IPS DF 4.7 (cell line): Measurements from ENCODE around the gene PSMA3.

Experiments
- DNase-seq: peaks from one replicate; pipeline ENCODE4 v3.0.0-alpha.2; 2013; ENCODE audit warnings: low spot score; ENCODE audit errors: extremely low read depth

PSMA3 gene

GRCh38 chr14:58270628-58271027 lies 26.0 kb downstream of the PSMA3 start:
- no peak for DNase-seq

- DNase-seq, result no peak
Observed at GRCh38 chr14:58272588-58273372, 28.1 kb downstream of the PSMA3 start.

- DNase-seq, result no peak
Observed at GRCh38 chr14:58274881-58275280, 30.2 kb downstream of the PSMA3 start.

- DNase-seq, result no peak
Observed at GRCh38 chr14:58275527-58276190, 31.0 kb downstream of the PSMA3 start.

- no peak for DNase-seq
Observed at GRCh38 chr14:58276208-58276607, 31.6 kb downstream of the PSMA3 start.

GRCh38 chr14:58278177-58278576 lies 33.5 kb downstream of the PSMA3 start:
- no peak for DNase-seq

GRCh38 chr14:58280954-58281787 lies 36.5 kb downstream of the PSMA3 start:
- no peak for DNase-seq

GRCh38 chr14:58281969-58282368 lies 37.3 kb downstream of the PSMA3 start:
- no peak for DNase-seq

GRCh38 chr14:58282925-58283593 lies 38.4 kb downstream of the PSMA3 start:
- DNase-seq, result no peak

- no peak for DNase-seq
Observed at GRCh38 chr14:58283730-58284129, 39.1 kb downstream of the PSMA3 start.

GRCh38 chr14:58285132-58285531 lies 40.5 kb downstream of the PSMA3 start:
- DNase-seq, result no peak

- no peak for DNase-seq
Observed at GRCh38 chr14:58287607-58288042, 43.0 kb downstream of the PSMA3 start.

- no peak for DNase-seq
Observed at GRCh38 chr14:58288106-58288792, 43.6 kb downstream of the PSMA3 start.

- no peak for DNase-seq
Observed at GRCh38 chr14:58291646-58292045, 47.0 kb downstream of the PSMA3 start.

GRCh38 chr14:58292187-58292586 lies 47.5 kb downstream of the PSMA3 start:
- no peak for DNase-seq

- no peak for DNase-seq
Observed at GRCh38 chr14:58294201-58294600, 49.6 kb downstream of the PSMA3 start.

- DNase-seq, result no peak
Observed at GRCh38 chr14:58296726-58297125, 52.1 kb downstream of the PSMA3 start.

- no peak for DNase-seq
Observed at GRCh38 chr14:58297412-58297761, 52.7 kb downstream of the PSMA3 start.

- peak; percentile 100 for DNase-seq
Observed at GRCh38 chr14:58297762-58298476, 53.3 kb downstream of the PSMA3 start.
